ENCODE measurements around the gene SLC35C1. TPM values are rescaled to one million over a fixed set of nuclear protein-coding genes. Genes with fewer than 3 reads are reported as not detected.
A peak's percentile ranks its signal among the peaks of the same experiment; 100 is the strongest.

Gene SLC35C1
- total and polyA plus RNA-seq, 2 of the 13 experiments (the other 11 are each of a cell fraction or from before 2014, with no cell fraction given) = 2.9 to 7.0 TPM

DNA sequence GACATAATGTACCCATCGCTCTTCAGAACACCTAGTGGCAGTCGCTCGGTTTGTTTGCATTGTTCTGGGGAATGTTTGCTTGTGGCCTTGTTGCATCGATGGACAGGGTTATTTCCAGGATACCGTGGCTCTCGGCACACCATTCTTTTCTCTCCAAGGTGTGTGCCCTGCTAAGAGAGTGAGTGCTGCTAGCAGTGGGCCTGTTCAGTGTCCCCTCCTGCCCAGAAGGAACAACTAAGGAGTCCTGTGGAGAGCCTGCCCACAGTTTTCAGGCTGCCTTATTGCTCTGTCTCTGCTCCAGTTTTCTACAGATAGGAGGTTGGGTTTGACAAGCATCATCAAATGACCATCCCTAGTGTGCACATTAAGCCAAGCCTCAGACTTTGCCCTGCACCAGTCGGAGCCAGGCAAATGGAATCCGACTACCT is 43.7 kb downstream of the SLC35C1 start (continued):
- TF ChIP-seq ZNF329 (CRISPR knock-in tag; IDR thresholded peaks at IDR 0.05; ENCODE audit: low read depth) = no peak
- peak; percentile 27; the same call in 1 of the 2 replicates for TF ChIP-seq THAP11 (CRISPR knock-in tag; IDR thresholded peaks at IDR 0.05)
- peak; percentile 8; the same call in 1 of the 2 replicates for TF ChIP-seq KAT8 (CRISPR knock-in tag; IDR thresholded peaks at IDR 0.05)
- TF ChIP-seq, protein P1, sequence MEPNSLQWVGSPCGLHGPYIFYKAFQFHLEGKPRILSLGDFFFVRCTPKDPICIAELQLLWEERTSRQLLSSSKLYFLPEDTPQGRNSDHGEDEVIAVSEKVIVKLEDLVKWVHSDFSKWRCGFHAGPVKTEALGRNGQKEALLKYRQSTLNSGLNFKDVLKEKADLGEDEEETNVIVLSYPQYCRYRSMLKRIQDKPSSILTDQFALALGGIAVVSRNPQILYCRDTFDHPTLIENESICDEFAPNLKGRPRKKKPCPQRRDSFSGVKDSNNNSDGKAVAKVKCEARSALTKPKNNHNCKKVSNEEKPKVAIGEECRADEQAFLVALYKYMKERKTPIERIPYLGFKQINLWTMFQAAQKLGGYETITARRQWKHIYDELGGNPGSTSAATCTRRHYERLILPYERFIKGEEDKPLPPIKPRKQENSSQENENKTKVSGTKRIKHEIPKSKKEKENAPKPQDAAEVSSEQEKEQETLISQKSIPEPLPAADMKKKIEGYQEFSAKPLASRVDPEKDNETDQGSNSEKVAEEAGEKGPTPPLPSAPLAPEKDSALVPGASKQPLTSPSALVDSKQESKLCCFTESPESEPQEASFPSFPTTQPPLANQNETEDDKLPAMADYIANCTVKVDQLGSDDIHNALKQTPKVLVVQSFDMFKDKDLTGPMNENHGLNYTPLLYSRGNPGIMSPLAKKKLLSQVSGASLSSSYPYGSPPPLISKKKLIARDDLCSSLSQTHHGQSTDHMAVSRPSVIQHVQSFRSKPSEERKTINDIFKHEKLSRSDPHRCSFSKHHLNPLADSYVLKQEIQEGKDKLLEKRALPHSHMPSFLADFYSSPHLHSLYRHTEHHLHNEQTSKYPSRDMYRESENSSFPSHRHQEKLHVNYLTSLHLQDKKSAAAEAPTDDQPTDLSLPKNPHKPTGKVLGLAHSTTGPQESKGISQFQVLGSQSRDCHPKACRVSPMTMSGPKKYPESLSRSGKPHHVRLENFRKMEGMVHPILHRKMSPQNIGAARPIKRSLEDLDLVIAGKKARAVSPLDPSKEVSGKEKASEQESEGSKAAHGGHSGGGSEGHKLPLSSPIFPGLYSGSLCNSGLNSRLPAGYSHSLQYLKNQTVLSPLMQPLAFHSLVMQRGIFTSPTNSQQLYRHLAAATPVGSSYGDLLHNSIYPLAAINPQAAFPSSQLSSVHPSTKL (CRISPR knock-in tag; IDR thresholded peaks at IDR 0.05) = peak; percentile 53

DNA sequence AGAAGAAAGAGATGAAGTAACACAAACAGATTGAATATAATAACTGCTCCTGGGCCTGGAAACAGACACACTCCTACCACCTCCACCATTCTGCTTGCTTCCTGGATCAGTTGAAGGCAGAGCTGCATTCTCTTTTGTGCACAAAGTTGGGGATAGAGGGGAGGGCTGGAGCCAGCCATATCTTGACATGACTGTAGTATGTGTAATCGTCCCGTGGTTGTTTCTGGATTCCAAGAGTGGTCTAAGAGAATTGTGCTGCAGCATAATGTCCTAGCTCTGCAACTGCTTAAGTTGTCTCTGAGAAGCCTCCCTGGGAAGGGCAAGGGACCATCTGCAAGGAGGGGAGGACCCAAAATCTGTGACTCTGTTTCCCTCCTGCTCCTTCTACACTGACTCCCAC is 45.5 kb downstream of the SLC35C1 start:
- CTCF ChIA-PET (ENCODE audit: low intra/inter-chr PET ratio, low total read pairs) = no interaction called here
- Histone ChIP-seq H3K36me3 (replicated peaks in 1 of 2; ENCODE audit: control insufficient read depth in 1 of 2, insufficient read depth in 2 of 2, low read length in 2 of 2) (peaks cover 3 to 12% of the 10 kb centered on the region in 2 experiments; a peak in 4 of 5 replicates), H3K27ac (ENCODE audit: extremely low read length, insufficient read depth, low read length) (no peak overlapping the region), H2AFZ (ENCODE audit: low read length) (no peak overlapping the region), H3K4me2 (ENCODE audit: low read depth, low read length) (no peak overlapping the region), H3K79me2 (ENCODE audit: insufficient read depth, low read length) (peaks cover 52% of the 10 kb centered on the region), H4K20me1 (ENCODE audit: insufficient read depth, low read length) (peaks cover 45% of the 10 kb centered on the region), H3K9ac (ENCODE audit: insufficient read depth, low read depth, low read length) (no peak overlapping the region), H3K4me3 (replicated peaks in 1 of 3; ENCODE audit: insufficient read depth in 1 of 3, low read depth in 2 of 3, low read length in 3 of 3) (no peak overlapping the region), H3K4me1 (ENCODE audit: insufficient read depth, low read length) (peaks cover 61% of the 10 kb centered on the region), H3K27me3 (ENCODE audit: control insufficient read depth in 1 of 2, insufficient read depth in 2 of 2, low read length in 2 of 2) (no peaks in the 10 kb centered on the region; a peak in 1 of 5 replicates), H3K9me3 (ENCODE audit: low read length) (no peaks in the 10 kb centered on the region)
- ATAC-seq = no peak
- no peak for DNase-seq (ENCODE audit: low spot score)
- no TSS peak for BruUV-seq (replicated peaks)
- FAIRE-seq = no peak
- 94% methylated on average over 2 of the region's 2 CpGs for WGBS (ENCODE audit: low lambda C conversion rate)
- in situ Hi-C loops (cut with HindIII; ENCODE audit: extremely low pct_ligation_motif_present, low pct_unique_long_range_greater_than_20kb) = no loop called here
- intact Hi-C loops (cut with micrococcal nuclease; ENCODE audit: unreplicated experiment) = no loop called here
- POLR2A ChIA-PET = no interaction called here
- TF ChIP-seq, protein P2, sequence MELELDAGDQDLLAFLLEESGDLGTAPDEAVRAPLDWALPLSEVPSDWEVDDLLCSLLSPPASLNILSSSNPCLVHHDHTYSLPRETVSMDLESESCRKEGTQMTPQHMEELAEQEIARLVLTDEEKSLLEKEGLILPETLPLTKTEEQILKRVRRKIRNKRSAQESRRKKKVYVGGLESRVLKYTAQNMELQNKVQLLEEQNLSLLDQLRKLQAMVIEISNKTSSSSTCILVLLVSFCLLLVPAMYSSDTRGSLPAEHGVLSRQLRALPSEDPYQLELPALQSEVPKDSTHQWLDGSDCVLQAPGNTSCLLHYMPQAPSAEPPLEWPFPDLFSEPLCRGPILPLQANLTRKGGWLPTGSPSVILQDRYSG (CRISPR knock-in tag; IDR thresholded peaks at IDR 0.05) = no peak
- TF ChIP-seq ZBTB1 (CRISPR knock-in tag; IDR thresholded peaks at IDR 0.05; ENCODE audit: borderline replicate concordance) (no peak), PHF20 (CRISPR knock-in tag; IDR thresholded peaks at IDR 0.05) (no peak)
- TF ChIP-seq, protein P3, sequence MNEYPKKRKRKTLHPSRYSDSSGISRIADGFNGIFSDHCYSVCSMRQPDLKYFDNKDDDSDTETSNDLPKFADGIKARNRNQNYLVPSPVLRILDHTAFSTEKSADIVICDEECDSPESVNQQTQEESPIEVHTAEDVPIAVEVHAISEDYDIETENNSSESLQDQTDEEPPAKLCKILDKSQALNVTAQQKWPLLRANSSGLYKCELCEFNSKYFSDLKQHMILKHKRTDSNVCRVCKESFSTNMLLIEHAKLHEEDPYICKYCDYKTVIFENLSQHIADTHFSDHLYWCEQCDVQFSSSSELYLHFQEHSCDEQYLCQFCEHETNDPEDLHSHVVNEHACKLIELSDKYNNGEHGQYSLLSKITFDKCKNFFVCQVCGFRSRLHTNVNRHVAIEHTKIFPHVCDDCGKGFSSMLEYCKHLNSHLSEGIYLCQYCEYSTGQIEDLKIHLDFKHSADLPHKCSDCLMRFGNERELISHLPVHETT (CRISPR knock-in tag; conservative IDR thresholded peaks at IDR 0.05) = no peak
- TF ChIP-seq, protein P4, sequence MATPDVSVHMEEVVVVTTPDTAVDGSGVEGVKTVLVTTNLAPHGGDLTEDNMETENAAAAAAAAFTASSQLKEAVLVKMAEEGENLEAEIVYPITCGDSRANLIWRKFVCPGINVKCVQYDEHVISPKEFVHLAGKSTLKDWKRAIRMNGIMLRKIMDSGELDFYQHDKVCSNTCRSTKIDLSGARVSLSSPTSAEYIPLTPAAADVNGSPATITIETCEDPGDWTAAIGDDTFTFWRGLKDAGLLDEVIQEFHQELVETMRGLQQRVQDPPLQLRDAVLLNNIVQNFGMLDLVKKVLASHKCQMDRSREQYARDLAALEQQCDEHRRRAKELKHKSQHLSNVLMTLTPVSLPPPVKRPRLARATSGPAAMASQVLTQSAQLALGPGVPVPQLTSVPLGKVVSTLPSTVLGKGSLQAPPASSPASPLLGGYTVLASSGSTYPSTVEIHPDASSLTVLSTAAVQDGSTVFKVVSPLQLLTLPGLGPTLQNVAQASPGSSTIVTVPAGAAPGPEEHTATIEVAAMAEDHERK (CRISPR knock-in tag; IDR thresholded peaks at IDR 0.05; ENCODE audit: low read depth) = no peak
- TF ChIP-seq, protein P5, sequence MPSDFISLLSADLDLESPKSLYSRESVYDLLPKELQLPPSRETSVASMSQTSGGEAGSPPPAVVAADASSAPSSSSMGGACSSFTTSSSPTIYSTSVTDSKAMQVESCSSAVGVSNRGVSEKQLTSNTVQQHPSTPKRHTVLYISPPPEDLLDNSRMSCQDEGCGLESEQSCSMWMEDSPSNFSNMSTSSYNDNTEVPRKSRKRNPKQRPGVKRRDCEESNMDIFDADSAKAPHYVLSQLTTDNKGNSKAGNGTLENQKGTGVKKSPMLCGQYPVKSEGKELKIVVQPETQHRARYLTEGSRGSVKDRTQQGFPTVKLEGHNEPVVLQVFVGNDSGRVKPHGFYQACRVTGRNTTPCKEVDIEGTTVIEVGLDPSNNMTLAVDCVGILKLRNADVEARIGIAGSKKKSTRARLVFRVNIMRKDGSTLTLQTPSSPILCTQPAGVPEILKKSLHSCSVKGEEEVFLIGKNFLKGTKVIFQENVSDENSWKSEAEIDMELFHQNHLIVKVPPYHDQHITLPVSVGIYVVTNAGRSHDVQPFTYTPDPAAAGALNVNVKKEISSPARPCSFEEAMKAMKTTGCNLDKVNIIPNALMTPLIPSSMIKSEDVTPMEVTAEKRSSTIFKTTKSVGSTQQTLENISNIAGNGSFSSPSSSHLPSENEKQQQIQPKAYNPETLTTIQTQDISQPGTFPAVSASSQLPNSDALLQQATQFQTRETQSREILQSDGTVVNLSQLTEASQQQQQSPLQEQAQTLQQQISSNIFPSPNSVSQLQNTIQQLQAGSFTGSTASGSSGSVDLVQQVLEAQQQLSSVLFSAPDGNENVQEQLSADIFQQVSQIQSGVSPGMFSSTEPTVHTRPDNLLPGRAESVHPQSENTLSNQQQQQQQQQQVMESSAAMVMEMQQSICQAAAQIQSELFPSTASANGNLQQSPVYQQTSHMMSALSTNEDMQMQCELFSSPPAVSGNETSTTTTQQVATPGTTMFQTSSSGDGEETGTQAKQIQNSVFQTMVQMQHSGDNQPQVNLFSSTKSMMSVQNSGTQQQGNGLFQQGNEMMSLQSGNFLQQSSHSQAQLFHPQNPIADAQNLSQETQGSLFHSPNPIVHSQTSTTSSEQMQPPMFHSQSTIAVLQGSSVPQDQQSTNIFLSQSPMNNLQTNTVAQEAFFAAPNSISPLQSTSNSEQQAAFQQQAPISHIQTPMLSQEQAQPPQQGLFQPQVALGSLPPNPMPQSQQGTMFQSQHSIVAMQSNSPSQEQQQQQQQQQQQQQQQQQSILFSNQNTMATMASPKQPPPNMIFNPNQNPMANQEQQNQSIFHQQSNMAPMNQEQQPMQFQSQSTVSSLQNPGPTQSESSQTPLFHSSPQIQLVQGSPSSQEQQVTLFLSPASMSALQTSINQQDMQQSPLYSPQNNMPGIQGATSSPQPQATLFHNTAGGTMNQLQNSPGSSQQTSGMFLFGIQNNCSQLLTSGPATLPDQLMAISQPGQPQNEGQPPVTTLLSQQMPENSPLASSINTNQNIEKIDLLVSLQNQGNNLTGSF (CRISPR knock-in tag; IDR thresholded peaks at IDR 0.05) = no peak

Measured in HepG2 (cell line).